Measurements from ENCODE around the gene UBE2Z. TPM values are rescaled to one million over a fixed set of nuclear protein-coding genes. Genes with fewer than 3 reads are reported as not detected.

Gene UBE2Z
- total and polyA plus RNA-seq, 2 of the 8 experiments (the other 6 are each of a cell fraction or from before 2014, with no cell fraction given) = 73.4 to 75.9 TPM

DNA sequence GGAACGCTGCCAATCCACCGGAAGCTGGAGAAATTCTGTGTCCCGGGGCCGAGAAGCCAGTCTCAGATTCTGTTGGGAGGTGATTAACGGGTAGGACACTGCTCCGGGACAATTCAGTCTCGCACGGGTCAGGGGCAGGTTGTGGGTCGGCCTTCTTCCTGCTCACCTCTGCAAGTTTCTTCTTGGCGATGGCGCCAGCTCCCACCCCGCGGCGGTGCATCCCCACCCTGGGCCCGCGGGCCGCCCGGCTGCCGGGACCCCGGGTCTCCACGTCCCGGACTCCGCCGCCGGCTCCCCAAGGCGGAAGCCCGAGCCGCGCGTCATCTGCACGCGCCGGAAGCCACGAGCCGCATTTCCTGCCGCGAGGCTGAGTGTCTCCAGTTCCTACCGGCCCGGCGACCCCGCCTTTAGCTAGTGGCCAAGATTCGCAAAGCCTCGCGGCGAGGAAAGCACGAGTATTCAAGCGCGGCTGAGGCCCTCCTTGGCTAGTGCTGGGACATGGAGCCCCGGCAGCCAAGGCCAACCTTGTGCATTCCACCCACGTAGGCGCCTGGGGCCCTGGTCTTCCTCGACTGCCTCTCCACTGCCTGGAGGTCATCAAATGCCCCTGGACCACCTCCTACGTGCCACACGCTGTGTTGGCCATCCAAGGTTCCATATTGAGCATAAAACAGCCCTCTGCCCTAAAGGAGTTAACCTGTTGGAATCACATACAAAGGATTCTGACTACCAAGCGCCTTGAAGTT is 36.5 kb downstream of the UBE2Z start, which contains the start of gene SNF8 (continued):
- TF ChIP-seq, protein P1, sequence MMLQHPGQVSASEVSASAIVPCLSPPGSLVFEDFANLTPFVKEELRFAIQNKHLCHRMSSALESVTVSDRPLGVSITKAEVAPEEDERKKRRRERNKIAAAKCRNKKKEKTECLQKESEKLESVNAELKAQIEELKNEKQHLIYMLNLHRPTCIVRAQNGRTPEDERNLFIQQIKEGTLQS (IDR thresholded peaks at IDR 0.05; ENCODE audit: insufficient read depth, low read depth, low read length) = peak; percentile 66; the same call in 1 of the 2 replicates
- TF ChIP-seq KDM4A (IDR thresholded peaks at IDR 0.05; ENCODE audit: low read depth, low read length, severe bottlenecking) = peak; percentile 82
- TF ChIP-seq SUZ12 (IDR thresholded peaks at IDR 0.05; ENCODE audit: low read length) = no peak
- no peak for TF ChIP-seq EZH2 (IDR thresholded peaks at IDR 0.05; ENCODE audit: low read depth, low read length, severe bottlenecking)
- TF ChIP-seq POU5F1 (IDR thresholded peaks at IDR 0.05; ENCODE audit: low read depth, low read length) = no peak
- TF ChIP-seq CBX5 (IDR thresholded peaks at IDR 0.05; ENCODE audit: low read depth, low read length) = no peak
- TF ChIP-seq HDAC2 (IDR thresholded peaks at IDR 0.05; ENCODE audit: borderline replicate concordance in 1 of 2, low read depth in 2 of 2, low read length in 2 of 2) = peak in 1 of 2 experiments; percentile 78; a peak in 2 of 4 replicates
- TF ChIP-seq MAFK (IDR thresholded peaks at IDR 0.05; ENCODE audit: low read depth, low read length) = no peak
- TF ChIP-seq NRF1 (IDR thresholded peaks at IDR 0.05; ENCODE audit: low read depth, low read length) = no peak
- TF ChIP-seq, protein P2, sequence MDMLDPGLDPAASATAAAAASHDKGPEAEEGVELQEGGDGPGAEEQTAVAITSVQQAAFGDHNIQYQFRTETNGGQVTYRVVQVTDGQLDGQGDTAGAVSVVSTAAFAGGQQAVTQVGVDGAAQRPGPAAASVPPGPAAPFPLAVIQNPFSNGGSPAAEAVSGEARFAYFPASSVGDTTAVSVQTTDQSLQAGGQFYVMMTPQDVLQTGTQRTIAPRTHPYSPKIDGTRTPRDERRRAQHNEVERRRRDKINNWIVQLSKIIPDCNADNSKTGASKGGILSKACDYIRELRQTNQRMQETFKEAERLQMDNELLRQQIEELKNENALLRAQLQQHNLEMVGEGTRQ (IDR thresholded peaks at IDR 0.05; ENCODE audit: low read length) = no peak
- TF ChIP-seq TEAD4 (IDR thresholded peaks at IDR 0.05; ENCODE audit: low read depth, low read length) = no peak
- peak; percentile 92 for TF ChIP-seq PHF8 (conservative IDR thresholded peaks at IDR 0.05; ENCODE audit: low read depth, low read length)
- peak; percentile 95 for TF ChIP-seq TAF1 (IDR thresholded peaks at IDR 0.05; ENCODE audit: low read depth, low read length)
- peak; percentile 49; the same call in 1 of the 2 replicates for TF ChIP-seq SRF (IDR thresholded peaks at IDR 0.05; ENCODE audit: low read depth, low read length)
- TF ChIP-seq ZNF274 (IDR thresholded peaks at IDR 0.05; ENCODE audit: borderline replicate concordance, extremely low read depth, low read length) = no peak
- TF ChIP-seq CREB1 (IDR thresholded peaks at IDR 0.05) = peak; percentile 98
- TF ChIP-seq RFX5 (IDR thresholded peaks at IDR 0.05; ENCODE audit: borderline replicate concordance, low read depth, low read length) = no peak
- no peak for TF ChIP-seq TCF12 (IDR thresholded peaks at IDR 0.05; ENCODE audit: low read depth, low read length)
- peak in 1 of 2 experiments; percentile 3; a peak in 1 of 4 replicates for TF ChIP-seq RAD21 (IDR thresholded peaks at IDR 0.05 in 1 of 2, conservative IDR thresholded peaks at IDR 0.05 in 1 of 2; ENCODE audit: low read depth in 2 of 2, low read length in 2 of 2)
- TF ChIP-seq SP4 (IDR thresholded peaks at IDR 0.05; ENCODE audit: low read length) = 0 out of 2 replicates have a peak, but pooled peaks have one; percentile 19
